HUES48 (cell line): ENCODE data around the gene RFK.
"Not testable (repeated sequence)": the region's sequence is repeated elsewhere in the genome, so short reads cannot be mapped to it uniquely, and the experiment has no call there.

Source experiments
- H3K27ac ChIP-seq: one replicate; pipeline ENCODE4 v1.7.0; 2013; ENCODE audit warnings: low read depth, low read length, inconsistent platforms
- H3K27me3 ChIP-seq: 2 replicates; pipeline ENCODE4 v1.6.1; 2013; ENCODE audit warnings: mild to moderate bottlenecking, low read length; ENCODE audit not compliant: control insufficient read depth, insufficient read depth
- H3K36me3 ChIP-seq: 2 replicates; pipeline ENCODE4 v1.6.1; 2013; ENCODE audit warnings: low read length; ENCODE audit not compliant: control insufficient read depth, insufficient read depth
- H3K4me1 ChIP-seq: 2 replicates; pipeline ENCODE4 v1.6.1; 2013; ENCODE audit warnings: mild to moderate bottlenecking, low read length; ENCODE audit not compliant: control insufficient read depth, insufficient read depth
- H3K4me3 ChIP-seq: 2 replicates; pipeline ENCODE4 v1.5.1; 2013; ENCODE audit warnings: mild to moderate bottlenecking, low read depth, low read length
- H3K9ac ChIP-seq: 2 replicates; pipeline ENCODE4 v1.6.1; 2013; ENCODE audit warnings: mild to moderate bottlenecking, low read depth, low read length, moderate library complexity
- H3K9me3 ChIP-seq: 2 replicates; pipeline ENCODE4 v1.6.1; 2013; ENCODE audit warnings: low read length; ENCODE audit not compliant: control insufficient read depth, insufficient read depth

Gene RFK

DNA sequence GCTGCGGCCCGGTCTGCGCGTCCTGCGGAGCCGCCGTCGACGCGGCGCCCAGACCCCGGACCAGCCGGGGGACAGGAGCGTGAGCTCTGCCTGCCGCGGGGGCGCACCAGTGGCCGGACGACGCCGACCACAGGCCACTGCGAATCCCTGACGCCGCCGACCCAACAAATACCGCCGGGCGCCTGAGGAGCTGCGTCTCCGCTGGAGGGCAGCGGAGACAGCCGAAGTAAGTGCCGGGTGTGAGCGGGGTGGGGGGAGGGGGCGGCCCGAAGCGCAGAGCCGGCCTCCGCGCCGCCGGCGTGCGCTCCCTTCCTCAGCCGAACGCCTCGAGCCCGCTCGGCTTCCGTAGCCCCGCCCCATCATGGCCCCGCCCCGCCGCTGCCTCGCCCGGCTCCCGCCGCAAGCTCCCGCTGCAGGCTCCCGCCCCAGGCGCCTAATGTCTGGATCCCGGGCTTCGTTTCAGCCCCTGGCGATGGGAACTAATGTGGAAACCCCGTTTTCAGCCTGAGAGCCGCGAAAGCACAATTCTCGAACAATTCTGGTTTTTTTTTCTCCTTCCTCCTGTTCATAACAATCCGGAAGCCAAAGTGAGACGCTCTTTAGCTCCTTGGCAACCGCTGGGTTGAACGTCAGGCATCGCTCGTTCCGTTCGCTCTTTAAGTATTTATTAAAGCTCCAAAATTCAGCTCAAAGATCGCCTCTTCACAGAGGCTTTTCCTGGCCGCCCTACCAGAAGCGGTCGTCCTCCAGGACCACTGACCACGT lies at the start of gene RFK:
Gene RFK, minus strand, starts transcription at position 232 of the 765 bp plus-strand sequence. CDS start 255 bp downstream, outside the sequence.
- Histone ChIP-seq H3K27me3 (no peaks in the 10 kb centered on the region), H3K9ac (peak within 1 kb of the TSS; percentile 67), H3K9me3 (no peaks in the 10 kb centered on the region), H3K27ac (peak within 1 kb of the TSS; percentile 96), H3K4me3 (peak within 1 kb of the TSS; percentile 88), H3K4me1 (no peaks in the 10 kb centered on the region; the same call in 1 of the 2 replicates), H3K36me3 (peaks cover 6% of the 10 kb centered on the region)

DNA sequence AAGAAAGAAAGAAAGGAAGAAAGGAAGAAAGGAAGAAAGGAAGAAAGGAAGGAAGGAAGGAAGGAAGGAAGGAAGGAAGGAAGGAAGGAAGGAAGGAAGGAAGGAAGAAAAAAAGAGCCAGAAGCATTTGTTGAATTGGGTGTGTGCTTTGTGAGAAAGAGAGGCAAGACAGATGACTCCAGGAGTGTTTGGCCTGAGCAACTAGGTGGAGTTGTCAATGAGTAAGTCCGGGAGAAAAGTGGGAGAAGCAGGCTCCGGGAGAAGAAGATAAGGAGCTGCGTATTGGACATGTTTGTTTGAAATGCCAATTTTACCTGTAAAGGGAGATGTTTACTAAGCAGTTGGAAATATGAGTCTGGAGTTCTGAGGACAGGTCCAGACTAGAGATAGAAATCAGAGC lies 49.7 kb upstream of the RFK start:
- Histone ChIP-seq H3K9me3 (peaks cover 8% of the 10 kb centered on the region; the same call in 1 of the 2 replicates), H3K4me3 (no peak overlapping the region), H3K9ac (no peak overlapping the region), H3K27ac (no peak overlapping the region), H3K27me3 (no peaks in the 10 kb centered on the region), H3K36me3 (no peaks in the 10 kb centered on the region), H3K4me1 (no peaks in the 10 kb centered on the region)

DNA sequence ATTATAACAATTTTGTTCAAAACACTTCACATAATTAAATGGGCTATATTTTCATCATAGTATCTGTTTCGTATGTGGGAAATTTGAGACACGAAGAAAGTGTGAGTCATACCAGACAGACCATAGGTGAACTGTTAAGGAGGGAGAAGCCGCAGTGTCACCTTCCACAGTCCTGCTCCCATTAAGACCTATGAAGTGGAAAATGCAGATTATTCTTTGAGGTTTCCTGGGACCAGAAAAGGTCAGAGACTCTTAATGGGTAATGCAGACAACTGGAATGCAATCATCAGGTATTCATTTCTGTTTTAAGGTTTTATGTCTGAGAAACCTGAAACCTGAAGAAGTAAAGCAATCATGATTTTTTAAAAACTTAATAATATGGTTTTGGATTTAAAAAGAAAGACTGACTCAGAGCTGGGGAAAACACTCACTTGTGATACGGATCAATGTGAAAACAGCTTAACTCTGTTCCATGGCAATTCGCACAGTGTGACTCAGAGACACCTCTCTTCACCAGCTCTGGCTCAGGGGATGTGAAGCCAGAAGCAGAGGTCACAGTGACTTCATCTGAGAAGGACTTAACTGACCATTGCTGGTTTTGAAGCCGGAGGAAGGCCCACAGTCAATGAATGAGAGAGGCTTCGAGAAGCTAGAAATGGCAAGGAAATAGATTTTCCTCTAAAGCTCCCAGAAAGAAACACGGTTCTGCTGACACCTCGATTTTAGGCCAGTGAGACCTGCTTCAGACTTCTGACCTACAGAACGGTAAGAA lies 47.5 kb upstream of the RFK start:
- Histone ChIP-seq H3K4me3 (no peak overlapping the region), H3K27ac (no peak overlapping the region), H3K4me1 (no peaks in the 10 kb centered on the region; the same call in 1 of the 2 replicates), H3K9ac (no peak overlapping the region), H3K9me3 (peaks cover 8% of the 10 kb centered on the region; the same call in 1 of the 2 replicates), H3K27me3 (no peaks in the 10 kb centered on the region), H3K36me3 (no peaks in the 10 kb centered on the region)

DNA sequence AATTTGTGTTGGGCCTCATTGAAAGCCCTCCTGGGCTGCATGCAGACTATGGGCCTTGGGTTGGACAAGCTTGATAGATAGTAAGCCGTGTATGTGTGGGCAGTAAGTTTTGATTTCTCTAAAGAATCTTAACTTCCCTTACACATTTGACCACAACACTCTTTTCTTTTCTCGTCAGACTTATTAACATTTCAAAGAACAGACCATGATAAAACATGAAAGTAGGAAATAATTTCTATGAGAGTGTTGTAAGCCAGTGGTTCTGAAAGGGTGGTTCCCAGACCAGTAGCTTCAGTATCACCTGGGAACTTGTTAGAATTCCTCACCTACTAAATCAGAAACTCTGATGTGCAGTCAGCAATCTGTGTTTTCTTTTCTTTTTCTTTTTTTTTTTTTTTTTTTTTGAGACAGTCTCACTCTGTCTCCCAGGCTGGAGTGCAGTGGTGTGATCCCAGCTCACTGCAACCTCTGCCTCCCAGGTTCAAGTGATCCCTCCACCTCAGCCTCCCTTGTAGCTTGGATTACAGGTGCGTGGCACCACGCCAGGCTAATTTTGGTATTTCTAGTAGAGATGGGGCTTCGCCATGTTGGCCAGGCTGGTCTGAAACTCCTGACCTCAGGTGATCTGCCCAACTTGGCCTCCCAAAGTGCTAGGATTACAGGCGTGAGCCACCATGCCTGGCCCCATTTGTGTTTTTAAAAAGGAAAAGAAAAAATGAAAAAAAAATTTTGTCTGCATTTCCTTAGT lies 44.8 kb upstream of the RFK start:
- Histone ChIP-seq H3K9me3 (peaks cover 8% of the 10 kb centered on the region; the same call in 1 of the 2 replicates), H3K27ac (no peak overlapping the region), H3K4me3 (no peak overlapping the region), H3K27me3 (no peaks in the 10 kb centered on the region), H3K9ac (no peak overlapping the region), H3K36me3 (no peaks in the 10 kb centered on the region), H3K4me1 (no peaks in the 10 kb centered on the region; the same call in 1 of the 2 replicates)

DNA sequence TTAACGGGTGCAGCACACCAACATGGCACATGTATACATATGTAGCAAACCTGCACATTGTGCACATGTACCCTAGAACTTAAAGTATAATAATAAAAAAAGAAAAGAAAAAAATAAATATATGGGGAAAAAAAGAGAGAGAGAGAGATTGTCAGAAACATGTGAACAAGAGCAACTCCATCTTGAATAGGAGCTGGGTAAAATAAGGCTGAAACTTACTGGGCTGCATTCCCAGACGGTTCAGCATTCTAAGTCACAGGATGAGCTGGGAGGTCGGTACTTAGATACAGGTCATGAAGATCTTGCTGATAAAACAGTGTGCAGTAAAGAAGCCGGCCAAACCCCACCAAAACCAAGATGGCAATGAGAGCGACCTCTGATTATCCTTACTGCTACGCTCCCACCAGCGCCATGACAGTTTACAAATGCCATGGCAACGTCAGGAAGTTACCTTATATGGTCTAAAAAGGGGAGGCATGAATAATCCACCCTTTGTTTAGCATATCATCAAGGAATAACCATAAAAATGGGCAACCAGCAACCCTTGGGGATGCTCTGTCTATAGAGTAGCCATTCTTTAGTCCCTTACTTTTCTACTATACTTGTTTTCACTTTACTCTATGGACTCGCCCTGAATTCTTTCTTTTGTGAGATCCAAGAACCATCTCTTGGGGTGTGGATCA lies 42.9 kb upstream of the RFK start:
- not testable (repeated sequence) for H3K9me3 ChIP-seq, H3K4me3 ChIP-seq, H3K27me3 ChIP-seq, H3K36me3 ChIP-seq, H3K27ac ChIP-seq, H3K9ac ChIP-seq, H3K4me1 ChIP-seq

DNA sequence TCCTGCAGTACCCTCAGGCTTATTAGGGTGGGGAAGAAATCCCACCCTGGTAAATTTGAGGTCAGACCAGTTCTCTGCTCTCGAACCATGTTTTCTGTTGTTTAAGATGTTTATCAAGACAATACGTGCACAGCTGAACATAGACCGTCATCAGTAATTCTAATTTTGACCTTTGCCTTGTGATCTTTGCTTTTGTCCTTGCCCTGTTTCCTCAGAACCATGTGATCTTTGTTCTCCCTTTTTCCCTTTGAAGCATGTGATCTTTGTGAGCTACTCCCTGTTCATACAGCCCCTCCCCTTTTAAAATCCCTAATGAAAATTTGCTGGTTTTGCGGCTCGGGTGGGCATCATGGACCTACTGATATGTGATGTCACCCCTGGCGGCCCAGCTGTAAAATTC lies 40.7 kb upstream of the RFK start:
- H3K9ac ChIP-seq, H3K27me3 ChIP-seq, H3K27ac ChIP-seq, H3K4me1 ChIP-seq, H3K36me3 ChIP-seq, H3K4me3 ChIP-seq, H3K9me3 ChIP-seq: not testable (repeated sequence)

DNA sequence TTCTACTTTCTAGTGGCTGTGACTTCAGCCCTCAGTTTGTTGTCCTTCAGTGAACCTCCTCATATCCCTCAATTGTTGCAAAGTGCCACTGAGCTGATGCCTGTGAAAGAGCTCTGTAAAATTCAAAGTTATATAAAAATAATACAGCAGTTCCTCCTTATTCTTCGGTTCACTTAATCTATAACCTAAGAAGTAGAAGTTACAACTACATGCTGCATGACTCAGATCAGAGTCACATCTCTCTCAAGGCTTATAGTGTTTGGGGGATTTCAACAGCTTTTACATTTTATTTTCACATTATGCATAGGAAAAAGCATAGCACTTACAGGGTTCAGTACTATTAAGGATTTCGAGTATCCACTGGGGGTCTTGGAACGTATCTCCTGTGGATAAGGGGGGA lies 39.6 kb upstream of the RFK start:
- Histone ChIP-seq H3K9me3 (no peaks in the 10 kb centered on the region), H3K27ac (no peak overlapping the region), H3K36me3 (no peaks in the 10 kb centered on the region), H3K27me3 (no peaks in the 10 kb centered on the region), H3K4me1 (peaks cover 8% of the 10 kb centered on the region), H3K9ac (no peak overlapping the region), H3K4me3 (no peak overlapping the region)

DNA sequence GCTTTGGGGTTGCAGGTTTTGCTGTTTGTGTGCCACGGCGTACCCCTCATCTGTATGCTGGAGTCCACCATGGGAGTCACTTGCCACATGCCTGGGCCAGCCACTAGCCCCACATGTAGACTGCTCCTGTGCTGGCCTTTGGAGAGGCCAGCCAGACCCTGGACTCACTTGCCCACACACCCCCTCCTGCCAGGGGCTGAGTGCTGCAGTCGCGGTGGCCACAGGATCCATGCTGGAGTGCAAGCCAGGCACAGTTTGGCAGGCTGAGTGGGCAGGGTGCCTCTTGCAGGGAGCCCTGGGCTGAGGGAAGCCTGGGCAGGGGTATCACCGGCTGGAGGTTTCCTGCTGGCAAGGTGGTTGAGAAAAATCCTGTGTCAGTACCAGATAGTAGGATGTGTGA lies 39.2 kb upstream of the RFK start:
- Histone ChIP-seq H3K4me3 (no peak overlapping the region), H3K27ac (no peak overlapping the region), H3K36me3 (no peaks in the 10 kb centered on the region), H3K9me3 (no peaks in the 10 kb centered on the region), H3K27me3 (no peaks in the 10 kb centered on the region), H3K4me1 (peaks cover 8% of the 10 kb centered on the region), H3K9ac (no peak overlapping the region)

DNA sequence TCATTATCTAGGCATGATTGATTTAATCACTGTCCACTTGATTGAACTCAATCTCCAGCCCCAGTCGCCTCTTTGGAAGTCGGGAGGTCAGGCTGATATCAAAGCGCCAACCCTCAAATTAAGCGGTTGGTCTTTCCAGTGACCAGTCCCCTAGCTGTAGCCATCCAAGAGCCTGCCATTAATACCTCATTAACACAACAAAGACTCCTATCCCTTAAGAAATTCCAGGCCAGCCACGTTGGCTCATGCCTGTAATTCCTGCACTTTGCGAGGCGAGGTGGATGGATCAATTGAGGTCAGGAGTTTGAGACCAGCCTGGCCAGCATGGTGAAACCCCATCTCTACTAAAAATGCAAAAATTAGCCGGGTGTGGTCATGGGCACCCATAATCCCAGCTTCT lies 37.4 kb upstream of the RFK start:
- Histone ChIP-seq H3K27ac (no peak overlapping the region), H3K9me3 (no peaks in the 10 kb centered on the region), H3K36me3 (no peaks in the 10 kb centered on the region), H3K27me3 (no peaks in the 10 kb centered on the region), H3K4me1 (peaks cover 8% of the 10 kb centered on the region), H3K9ac (no peak overlapping the region), H3K4me3 (no peak overlapping the region)

DNA sequence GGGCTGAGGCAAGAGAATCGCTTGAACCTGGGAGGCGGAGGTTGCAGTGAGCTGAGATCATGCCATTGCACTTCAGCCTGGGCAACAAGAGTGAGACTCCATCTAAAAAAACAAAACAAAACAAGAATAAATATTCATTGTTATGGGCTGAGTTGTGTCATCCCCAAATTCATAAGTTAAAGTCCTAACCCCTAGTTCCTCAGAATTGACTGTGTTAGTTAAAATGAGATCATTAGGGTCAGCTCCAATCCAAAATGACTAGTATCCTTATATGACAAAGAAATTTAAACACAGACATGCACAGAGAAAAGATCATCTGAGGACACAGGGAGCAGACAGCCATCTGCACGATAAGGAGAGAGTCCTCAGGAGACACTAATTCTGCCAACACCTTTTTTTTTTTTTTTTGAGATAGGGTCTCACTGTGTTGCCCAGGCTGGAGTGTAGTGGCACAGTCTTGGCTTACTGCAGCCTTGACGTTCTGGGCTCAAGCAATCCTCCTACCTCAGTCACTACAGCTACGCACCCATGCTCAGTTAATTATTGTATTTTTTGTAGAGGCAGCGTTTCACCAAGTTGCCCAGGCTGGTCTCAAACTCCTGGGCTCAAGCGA lies 32.7 kb upstream of the RFK start:
- no peak overlapping the region for H3K27ac ChIP-seq
- no peaks in the 10 kb centered on the region for H3K9me3 ChIP-seq
- no peak overlapping the region for H3K9ac ChIP-seq
- H3K27me3 ChIP-seq: no peaks in the 10 kb centered on the region
- no peak overlapping the region for H3K4me3 ChIP-seq
- H3K4me1 ChIP-seq: peaks cover 3% of the 10 kb centered on the region; the same call in 1 of the 2 replicates
- no peaks in the 10 kb centered on the region for H3K36me3 ChIP-seq
